ENCODE measurements around the gene SELENON. TPM values are rescaled to one million over a fixed set of nuclear protein-coding genes. Genes with fewer than 3 reads are reported as not detected.

SELENON gene
- total and polyA plus RNA-seq, 3 donors from 2014 or later = 17.2 to 30.7 (median 29.8) TPM

DNA sequence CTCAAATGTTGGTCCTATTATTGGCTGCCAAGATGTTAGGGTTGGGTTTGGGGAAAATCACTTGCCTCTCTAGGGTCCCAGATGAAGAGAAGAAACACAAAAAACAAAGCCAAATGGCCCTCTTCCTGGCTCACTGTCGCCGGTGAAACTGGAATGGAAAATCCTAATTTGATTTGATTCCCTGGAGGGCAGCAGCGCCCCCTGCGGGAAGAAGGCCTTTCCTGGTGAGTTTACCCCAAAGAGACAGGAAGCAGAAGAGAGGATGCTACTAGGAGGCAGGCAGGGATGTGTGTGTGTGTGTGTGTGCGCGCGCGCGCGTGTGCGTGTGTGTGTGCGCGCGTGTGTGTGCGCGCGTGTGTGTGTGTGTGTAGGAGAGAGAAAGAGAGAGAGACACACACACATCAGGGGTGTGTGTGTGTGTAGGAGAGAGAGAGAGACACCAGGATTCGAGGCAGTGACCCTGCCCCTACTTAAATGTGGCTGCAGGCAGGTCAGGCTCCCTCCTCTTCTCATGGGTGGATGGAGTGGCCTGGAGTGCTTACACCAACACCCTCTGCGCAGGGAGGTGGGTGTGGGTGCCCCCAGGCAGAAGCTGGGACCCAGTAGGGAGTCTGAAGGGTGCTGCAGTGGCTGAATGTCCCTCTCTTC is 3.1 kb upstream of the SELENON start:
- WGBS, 2 donors = 19 to 34% methylated on average over 19 of the region's 19 CpGs
- TF ChIP-seq POLR2A (IDR thresholded peaks at IDR 0.05) = no peak
- TF ChIP-seq, protein P1, sequence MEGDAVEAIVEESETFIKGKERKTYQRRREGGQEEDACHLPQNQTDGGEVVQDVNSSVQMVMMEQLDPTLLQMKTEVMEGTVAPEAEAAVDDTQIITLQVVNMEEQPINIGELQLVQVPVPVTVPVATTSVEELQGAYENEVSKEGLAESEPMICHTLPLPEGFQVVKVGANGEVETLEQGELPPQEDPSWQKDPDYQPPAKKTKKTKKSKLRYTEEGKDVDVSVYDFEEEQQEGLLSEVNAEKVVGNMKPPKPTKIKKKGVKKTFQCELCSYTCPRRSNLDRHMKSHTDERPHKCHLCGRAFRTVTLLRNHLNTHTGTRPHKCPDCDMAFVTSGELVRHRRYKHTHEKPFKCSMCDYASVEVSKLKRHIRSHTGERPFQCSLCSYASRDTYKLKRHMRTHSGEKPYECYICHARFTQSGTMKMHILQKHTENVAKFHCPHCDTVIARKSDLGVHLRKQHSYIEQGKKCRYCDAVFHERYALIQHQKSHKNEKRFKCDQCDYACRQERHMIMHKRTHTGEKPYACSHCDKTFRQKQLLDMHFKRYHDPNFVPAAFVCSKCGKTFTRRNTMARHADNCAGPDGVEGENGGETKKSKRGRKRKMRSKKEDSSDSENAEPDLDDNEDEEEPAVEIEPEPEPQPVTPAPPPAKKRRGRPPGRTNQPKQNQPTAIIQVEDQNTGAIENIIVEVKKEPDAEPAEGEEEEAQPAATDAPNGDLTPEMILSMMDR (IDR thresholded peaks at IDR 0.05) = peak; percentile 62 to 87 (median 68)
- Histone ChIP-seq H3K27me3 (no peaks in the 10 kb centered on the region), H3K4me1 (peaks cover 12% of the 10 kb centered on the region), H3K4me3 (no peak overlapping the region), H3K9me3 (no peaks in the 10 kb centered on the region), H3K27ac (no peak overlapping the region), H3K36me3 (ENCODE audit: low read depth, missing control alignments) (no peaks in the 10 kb centered on the region)
- intact Hi-C loops (cut with DNase I; ENCODE audit: low total_unique reads) = no loop called here
- DNase-seq = peak; percentile 90

- intact Hi-C loops (cut with DNase I; ENCODE audit: low total_unique reads) = no loop called here
Observed at GRCh38 chr1:25797939-25798338, 2.1 kb upstream of the SELENON start.

DNA sequence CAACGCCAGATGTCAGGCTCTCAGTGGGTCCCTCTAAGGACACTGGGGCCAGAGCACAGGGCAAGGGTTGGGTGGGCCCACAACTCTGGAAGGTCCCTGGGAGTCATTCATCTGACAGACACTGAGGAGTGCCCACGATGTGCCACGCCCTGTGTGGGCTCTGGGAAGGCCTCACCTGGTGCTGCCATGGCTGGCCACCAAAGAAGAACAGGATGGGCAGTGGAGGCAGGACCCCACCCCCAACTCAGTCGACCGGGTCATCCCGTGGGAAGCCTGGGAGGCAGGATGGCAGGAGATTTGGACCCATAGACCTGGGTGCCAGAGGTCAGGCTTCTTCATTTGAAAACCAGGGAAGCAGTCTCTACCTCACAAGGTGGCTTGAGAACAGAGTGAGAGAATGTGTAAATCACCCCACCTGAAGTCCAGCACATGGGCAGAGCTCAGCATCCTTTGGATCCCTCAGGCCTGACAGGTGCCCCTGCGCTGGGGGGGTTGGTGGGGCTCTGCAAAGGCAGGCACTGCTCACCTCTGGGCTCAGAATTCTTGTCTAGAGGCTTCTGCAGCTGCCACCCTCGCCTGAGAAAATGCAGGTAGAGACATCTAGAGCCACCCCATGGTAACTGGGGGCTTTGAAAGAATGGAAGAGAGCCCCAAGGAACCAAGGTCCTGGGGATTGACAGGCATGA is 1.2 kb upstream of the SELENON start:
- no peak for DNase-seq
- Histone ChIP-seq H3K36me3 (ENCODE audit: low read depth, missing control alignments) (no peaks in the 10 kb centered on the region), H3K27me3 (no peaks in the 10 kb centered on the region), H3K9me3 (no peaks in the 10 kb centered on the region), H3K4me1 (peaks cover 12% of the 10 kb centered on the region), H3K27ac (no peak overlapping the region), H3K4me3 (no peak overlapping the region)
- WGBS, 2 donors = 68 to 85% methylated on average over 3 to 8 of the region's 8 CpGs
- intact Hi-C loops (cut with DNase I; ENCODE audit: low total_unique reads) = no loop called here
- TF ChIP-seq POLR2A (IDR thresholded peaks at IDR 0.05) = no peak
- TF ChIP-seq, protein P1 (IDR thresholded peaks at IDR 0.05) = no peak

More at GRCh38 chr1:25797939-25798338, 2.1 kb upstream of the SELENON start:
- DNase-seq = peak; percentile 48
- no peaks in the 10 kb centered on the region for H3K36me3 ChIP-seq (ENCODE audit: low read depth, missing control alignments)
- no peaks in the 10 kb centered on the region for H3K9me3 ChIP-seq
- H3K27me3 ChIP-seq = no peaks in the 10 kb centered on the region
- no peak overlapping the region for H3K4me3 ChIP-seq
- TF ChIP-seq, protein P1 (IDR thresholded peaks at IDR 0.05) = peak; percentile 13 to 41 (median 26)
- TF ChIP-seq POLR2A (IDR thresholded peaks at IDR 0.05) = no peak
- no peak overlapping the region for H3K27ac ChIP-seq
- H3K4me1 ChIP-seq = peaks cover 12% of the 10 kb centered on the region
- 81 to 92% methylated on average over 5 to 8 of the region's 8 CpGs for WGBS, 2 donors

GRCh38 chr1:25799352-25799934 is 550 bp upstream of the SELENON start:
- H3K27ac ChIP-seq = peak overlapping the region; percentile 9 to 75
- no peak for DNase-seq
- H3K4me3 ChIP-seq = peak overlapping the region; percentile 46 to 52
- intact Hi-C loops (cut with DNase I; ENCODE audit: low total_unique reads) = no loop called here
- H3K27me3 ChIP-seq = no peaks in the 10 kb centered on the region
- WGBS, 2 donors = 17 to 22% methylated on average over 9 to 12 of the region's 12 CpGs
- no peaks in the 10 kb centered on the region for H3K9me3 ChIP-seq
- TF ChIP-seq, protein P1 (IDR thresholded peaks at IDR 0.05) = no peak
- TF ChIP-seq POLR2A (IDR thresholded peaks at IDR 0.05) = no peak
- H3K4me1 ChIP-seq = peaks cover 12% of the 10 kb centered on the region
- no peaks in the 10 kb centered on the region for H3K36me3 ChIP-seq (ENCODE audit: low read depth, missing control alignments)
